Heart right ventricle (tissue), 16 donors: ENCODE data around the gene EWSR1. TPM values are rescaled to one million over a fixed set of nuclear protein-coding genes. Genes with fewer than 3 reads are reported as not detected.

Source experiments
- ATAC-seq, 8 donors: fragments of 200-7000 bp; cut with Tn5 transposase; one replicate each; pipeline ENCODE4 v1.9.1; 2020; ENCODE audit warnings: mild to moderate bottlenecking in 8 of 8, moderate library complexity in 8 of 8, moderate number of reproducible peaks in 1 of 8
- DNase-seq, 2 donors: peaks; one replicate each; pipeline ENCODE4 v3.0.0-alpha.2; 2020
- H3K27ac ChIP-seq, 10 donors: fragments of 200-600 bp; sonication (generic) in 2 of 10; one replicate each; pipeline versions ENCODE4 v1.5.0 to v1.8.0; 2020 to 2022; ENCODE audit warnings: mild to moderate bottlenecking in 3 of 10
- H3K27me3 ChIP-seq, 7 donors: fragments of 200-600 bp; one replicate each; pipeline ENCODE4 v1.8.0; 2021 to 2022; ENCODE audit warnings: mild to moderate bottlenecking in 2 of 7
- H3K36me3 ChIP-seq, 9 donors: fragments of 200-600 bp; sonication (generic) in 1 of 9; one replicate each; pipeline versions ENCODE4 v1.5.0 to v1.8.0; 2020 to 2022; ENCODE audit warnings: mild to moderate bottlenecking in 2 of 9
- H3K4me1 ChIP-seq, 9 donors: fragments of 200-600 bp; sonication (generic) in 1 of 9; one replicate each; pipeline versions ENCODE4 v1.5.0 to v1.8.0; 2020 to 2022; ENCODE audit warnings: mild to moderate bottlenecking in 4 of 9
- H3K4me3 ChIP-seq, 10 donors: fragments of 200-600 bp; sonication (generic) in 2 of 10; one replicate each; pipeline versions ENCODE4 v1.5.0 to v1.8.0; 2020 to 2022; ENCODE audit warnings: mild to moderate bottlenecking in 7 of 10, moderate library complexity in 2 of 10
- H3K9me3 ChIP-seq, 11 donors: fragments of 200-600 bp in 10 of 11; sonication (generic) in 2 of 11; one replicate each; pipeline versions ENCODE4 v1.5.0 to v1.8.0; 2013 to 2022; ENCODE audit warnings: mild to moderate bottlenecking in 2 of 11, control low read depth in 1 of 11, moderate library complexity in 1 of 11
- WGBS, 2 donors: extraction: QIAGEN DNeasy Blood & Tissue Kit; methylation state at CpG; one replicate each; pipeline ENCODE4 v1.1.7; 2013; ENCODE audit warnings: inconsistent platforms in 1 of 2; 5-methylcytosine and 5-hydroxymethylcytosine counted together
- intact Hi-C, 10 donors: fragments of 100-400 bp; cut with DNase I; formaldehyde crosslinking; loops; one replicate each; pipeline versions ENCODE4 v1.11.1 to v1.14.2; 2022
- polyA plus RNA-seq, 2 donors: library from polyadenylated mRNA; stranded (reverse); fragments of 200-250 nt; gene quantifications; one replicate each; pipeline ENCODE4 v1.2.3, GENCODE V29; 2013
- total RNA-seq, 10 donors: library from RNA; stranded (reverse); fragmentation: NEBNext Ultra II Directional in 3 of 10; extraction: Animal tissue kit (Norgen Biotek cat#: 25700) in 3 of 10; gene quantifications; one replicate each; pipeline versions ENCODE4 v1.2.1 to v1.2.4, GENCODE V29; 2021 to 2023
- TF ChIP-seq, protein P1 (sequence below), 9 donors: fragments of 200-600 bp; sonication (generic) in 2 of 9; IDR thresholded peaks; one replicate each; pipeline versions ENCODE4 v1.5.0 to v1.8.0; 2021 to 2022; ENCODE audit warnings: antibody characterized with exemption in 9 of 9, mild to moderate bottlenecking in 5 of 9, moderate library complexity in 1 of 9
- donor health status: Arrhythmogenic right ventricular cardiomyopathy.
- donor health status: ischemic (EF 13 %, LVEDD 7.1; RV severe dilation, severe dysfunction).
- donor health status: healthy with polysubstance abuse.
- donor health status: DM: no; HTN: yes; CAD: no.
- donor health status: DM: no; HTN: no; CAD: no.
- donor health status: ischemic (EF 25% LVEDD 6.9; RV normal size, moderate dysfunction).
- donor health status: ischemic (EF 25% LVEDD 5.7; RV mildly dilated, moderate dysfunction).
- donor health status: healthy.
- donor health status: DM: yes; HTN: yes; CAD: no.
- donor health status: Ischemic cardiomyopathy.
- donor health status: ischemic (EF 35%, LVEDD 5.7; RV mildly dilated, moderate dysfunction).
- donor health status: nonischemic (EF 11% LVEDD 7.7; RV severe dilation, severe dysfunction).
- donor health status: DM: yes; HTN: yes; CAD: no.
- donor health status: PGD.
- donor health status: ischemic (EF 29% LVEDD 5.4; RV normal size, mild dysfunction).
- donor health status: nonischemic (EF 23%, LVEDD 6.1; RV moderate dilation, normal function).

EWSR1 gene
- total and polyA plus RNA-seq, 12 donors, result 105 to 153 (median 137) TPM

DNA sequence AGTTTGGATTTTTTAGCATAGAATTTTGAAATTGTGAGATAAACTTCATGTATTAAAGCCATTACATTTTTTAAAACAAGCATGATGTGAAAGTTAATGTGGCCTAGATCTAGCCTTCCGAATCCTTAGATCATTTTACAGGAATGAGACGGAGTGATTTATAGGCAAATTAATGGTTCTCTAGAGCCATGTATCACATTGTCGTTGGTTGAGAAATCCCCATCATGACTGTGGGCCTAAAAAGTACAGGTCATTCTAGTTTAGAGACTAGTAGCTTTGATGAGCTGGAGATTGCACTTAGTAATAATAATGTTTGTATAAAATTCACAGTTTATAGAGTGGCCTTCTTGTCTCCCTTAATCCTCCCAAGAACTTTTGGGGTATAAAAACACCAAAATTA lies 7.1 kb downstream of the EWSR1 start:
- Histone ChIP-seq H3K27ac (no peak overlapping the region), H3K27me3 (no peaks in the 10 kb centered on the region), H3K36me3 (peaks cover 0 to 99% (median 72%) of the 10 kb centered on the region in 9 donors), H3K4me3 (no peak overlapping the region), H3K4me1 (peaks cover 8 to 70% (median 57%) of the 10 kb centered on the region in 9 donors), H3K9me3 (no peaks in the 10 kb centered on the region)
- TF ChIP-seq, protein P1, sequence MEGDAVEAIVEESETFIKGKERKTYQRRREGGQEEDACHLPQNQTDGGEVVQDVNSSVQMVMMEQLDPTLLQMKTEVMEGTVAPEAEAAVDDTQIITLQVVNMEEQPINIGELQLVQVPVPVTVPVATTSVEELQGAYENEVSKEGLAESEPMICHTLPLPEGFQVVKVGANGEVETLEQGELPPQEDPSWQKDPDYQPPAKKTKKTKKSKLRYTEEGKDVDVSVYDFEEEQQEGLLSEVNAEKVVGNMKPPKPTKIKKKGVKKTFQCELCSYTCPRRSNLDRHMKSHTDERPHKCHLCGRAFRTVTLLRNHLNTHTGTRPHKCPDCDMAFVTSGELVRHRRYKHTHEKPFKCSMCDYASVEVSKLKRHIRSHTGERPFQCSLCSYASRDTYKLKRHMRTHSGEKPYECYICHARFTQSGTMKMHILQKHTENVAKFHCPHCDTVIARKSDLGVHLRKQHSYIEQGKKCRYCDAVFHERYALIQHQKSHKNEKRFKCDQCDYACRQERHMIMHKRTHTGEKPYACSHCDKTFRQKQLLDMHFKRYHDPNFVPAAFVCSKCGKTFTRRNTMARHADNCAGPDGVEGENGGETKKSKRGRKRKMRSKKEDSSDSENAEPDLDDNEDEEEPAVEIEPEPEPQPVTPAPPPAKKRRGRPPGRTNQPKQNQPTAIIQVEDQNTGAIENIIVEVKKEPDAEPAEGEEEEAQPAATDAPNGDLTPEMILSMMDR (IDR thresholded peaks at IDR 0.05), result no peak
- 77 to 82% methylated on average over 3 of the region's 3 CpGs for WGBS, 2 donors
- DNase-seq (no peak), ATAC-seq (no peak)
- intact Hi-C loops, result loop anchor here in 1 of 10 donors (10.0 kb wide), 1 partner anchor 60 kb away; no protein-coding TSS in a partner anchor

DNA sequence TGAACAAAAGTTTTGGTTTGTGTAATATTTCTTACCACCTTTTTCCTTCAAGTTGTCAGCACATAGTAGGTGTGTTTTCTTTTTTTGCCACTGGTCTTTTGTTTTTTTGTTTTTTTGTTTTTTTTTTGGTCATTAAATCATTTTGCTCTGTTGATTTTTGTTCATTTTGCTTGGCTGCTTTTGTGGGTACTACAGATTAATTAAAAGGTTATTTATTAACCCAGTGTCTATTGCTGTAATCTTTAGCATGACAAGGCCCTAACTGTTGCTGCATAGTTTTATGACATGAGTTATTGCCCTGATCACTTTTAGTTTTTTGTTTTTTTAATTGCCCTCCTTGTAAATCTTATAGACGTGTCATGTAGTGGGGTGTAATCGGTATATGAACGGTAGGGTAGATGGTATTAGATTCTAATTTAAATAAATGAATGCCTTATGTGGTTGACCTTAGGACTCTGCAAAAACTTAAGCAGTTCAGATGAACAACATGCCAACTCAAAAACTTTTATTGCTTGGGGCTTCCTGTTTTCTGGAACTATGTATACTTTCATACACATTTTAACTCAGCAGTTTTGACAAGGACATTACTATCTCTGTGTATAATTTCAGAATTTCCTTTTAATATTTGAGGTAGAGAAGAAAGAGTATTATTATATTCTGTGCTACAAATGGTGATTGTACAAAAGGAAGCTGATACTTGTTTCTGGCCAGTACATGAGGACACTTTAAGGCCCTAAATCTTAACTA lies 7.9 kb downstream of the EWSR1 start:
- H3K9me3 ChIP-seq, result no peaks in the 10 kb centered on the region

DNA sequence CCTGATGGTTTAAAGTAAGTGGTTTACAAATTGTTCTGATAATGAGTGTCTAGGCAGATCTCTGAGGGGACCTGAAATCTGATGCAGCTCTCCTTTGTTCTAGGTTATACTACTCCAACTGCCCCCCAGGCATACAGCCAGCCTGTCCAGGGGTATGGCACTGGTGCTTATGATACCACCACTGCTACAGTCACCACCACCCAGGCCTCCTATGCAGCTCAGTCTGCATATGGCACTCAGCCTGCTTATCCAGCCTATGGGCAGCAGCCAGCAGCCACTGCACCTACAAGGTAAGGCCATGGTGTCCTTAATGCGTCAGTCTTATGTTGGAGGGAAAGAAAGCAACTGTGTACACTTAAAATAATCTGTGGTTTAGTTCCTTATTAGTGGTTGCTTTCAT lies 9.9 kb downstream of the EWSR1 start:
- ATAC-seq (no peak), DNase-seq (no peak)
- intact Hi-C loops, result loop anchor here in 1 of 10 donors (10.0 kb wide), 1 partner anchor 63 kb away; no protein-coding TSS in a partner anchor
- Histone ChIP-seq H3K36me3 (peaks cover 0 to 100% (median 84%) of the 10 kb centered on the region in 9 donors), H3K4me1 (peaks cover 0 to 43% (median 29%) of the 10 kb centered on the region in 9 donors), H3K9me3 (no peaks in the 10 kb centered on the region), H3K27me3 (no peaks in the 10 kb centered on the region), H3K4me3 (no peak overlapping the region), H3K27ac (no peak overlapping the region)
- 95 to 100% methylated on average over 1 of the region's 1 CpG for whole genome bisulfite sequencing, 2 donors
- TF ChIP-seq, protein P1 (IDR thresholded peaks at IDR 0.05), result no peak

More for the DNA sequence above, 7.9 kb downstream of the EWSR1 start:
- 80 to 81% methylated on average over 3 of the region's 3 CpGs for WGBS, 2 donors
- DNase-seq (no peak), ATAC-seq (no peak)
- Histone ChIP-seq H3K27me3 (no peaks in the 10 kb centered on the region), H3K4me3 (no peak overlapping the region), H3K4me1 (peaks cover 5 to 62% (median 49%) of the 10 kb centered on the region in 9 donors), H3K27ac (no peak overlapping the region), H3K36me3 (peaks cover 0 to 100% (median 79%) of the 10 kb centered on the region in 9 donors)
- intact Hi-C loops, result loop anchor here in 1 of 10 donors (10.0 kb wide), 1 partner anchor 61 kb away; no protein-coding TSS in a partner anchor
- TF ChIP-seq, protein P1 (IDR thresholded peaks at IDR 0.05), result no peak

DNA sequence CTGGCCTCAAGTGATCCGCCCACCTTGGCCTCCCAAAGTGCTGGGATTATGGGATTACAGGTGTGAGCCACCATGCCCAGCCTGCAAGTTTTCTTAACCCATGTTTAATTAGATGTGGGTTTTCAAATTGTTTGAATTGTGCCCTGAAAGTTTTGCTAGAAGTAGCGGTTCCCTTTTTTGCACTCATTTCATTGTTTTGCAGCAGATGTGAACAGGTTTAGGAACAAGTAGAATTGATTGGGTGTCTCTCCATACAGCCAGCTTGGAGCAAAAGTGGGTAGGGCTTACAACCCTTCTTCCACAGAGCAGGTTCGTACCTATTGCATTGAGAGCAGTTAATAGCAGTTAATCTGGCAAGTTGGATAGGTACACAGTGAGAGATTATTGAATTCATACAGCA lies 16.1 kb downstream of the EWSR1 start:
- DNase-seq (no peak), ATAC-seq (no peak)
- peaks cover 5 to 100% (median 84%) of the 10 kb centered on the region in 9 donors for H3K36me3 ChIP-seq
- H3K27ac ChIP-seq, result no peak overlapping the region
- TF ChIP-seq, protein P1 (IDR thresholded peaks at IDR 0.05), result no peak
- WGBS, 2 donors, result 98 to 99% methylated on average over 3 of the region's 3 CpGs
- no peaks in the 10 kb centered on the region for H3K4me1 ChIP-seq
- intact Hi-C loops, result no loop called here
- H3K9me3 ChIP-seq, result no peaks in the 10 kb centered on the region
- no peak overlapping the region for H3K4me3 ChIP-seq
- H3K27me3 ChIP-seq, result no peaks in the 10 kb centered on the region
